Neural progenitor cell (in vitro differentiated cells): ENCODE data around the gene OIP5.

Experiments
- CTCF ChIP-seq: fragments of 200-600 bp; sonication (generic); IDR thresholded peaks from 2 replicates; pipeline ENCODE4 v1.5.1; 2017; ENCODE audit warnings: antibody characterized with exemption, mild to moderate bottlenecking
- EZH2phosphoT487 ChIP-seq: fragments of 200-600 bp; sonication (generic); IDR thresholded peaks from 2 replicates; pipeline ENCODE4 v1.6.1; 2017; ENCODE audit warnings: antibody characterized with exemption

GRCh38 chr15:41333026-41333562, 703 bp upstream of the OIP5 start:
- TF ChIP-seq CTCF, result no peak
- TF ChIP-seq EZH2phosphoT487, result no peak
